Brain pericyte (primary cell): Measurements from ENCODE around the gene MYO15B.

ENCODE experiments used
- DNase-seq: peaks from one replicate; pipeline ENCODE4 v3.0.0-alpha.2; 2012; ENCODE audit warnings: low read depth, low spot score

The MYO15B gene

GRCh38 chr17:75639327-75639726 is 51.7 kb downstream of the MYO15B start:
- no peak for DNase-seq

GRCh38 chr17:75639771-75640555 is 52.4 kb downstream of the MYO15B start:
- DNase-seq, result no peak

GRCh38 chr17:75640556-75641119 is 53.0 kb downstream of the MYO15B start:
- DNase-seq, result no peak

- DNase-seq, result no peak
Measured at GRCh38 chr17:75641343-75641742, 53.7 kb downstream of the MYO15B start.

GRCh38 chr17:75642182-75642783 is 54.7 kb downstream of the MYO15B start:
- DNase-seq, result no peak

GRCh38 chr17:75642784-75643642 is 55.4 kb downstream of the MYO15B start:
- DNase-seq, result no peak

GRCh38 chr17:75643643-75644017 is 56.0 kb downstream of the MYO15B start:
- no peak for DNase-seq

- DNase-seq, result no peak
Measured at GRCh38 chr17:75645501-75645888, 57.9 kb downstream of the MYO15B start.

- DNase-seq, result no peak
Measured at GRCh38 chr17:75645889-75646637, 58.5 kb downstream of the MYO15B start.

GRCh38 chr17:75646638-75646992 is 59.0 kb downstream of the MYO15B start:
- no peak for DNase-seq

GRCh38 chr17:75647061-75647460 is 59.5 kb downstream of the MYO15B start:
- DNase-seq, result no peak

- DNase-seq, result no peak
Measured at GRCh38 chr17:75647921-75648320, 60.3 kb downstream of the MYO15B start.

- DNase-seq, result no peak
Measured at GRCh38 chr17:75649687-75650086, 62.1 kb downstream of the MYO15B start.

GRCh38 chr17:75650874-75651273 is 63.3 kb downstream of the MYO15B start:
- no peak for DNase-seq

GRCh38 chr17:75652341-75652740 is 64.7 kb downstream of the MYO15B start:
- DNase-seq, result no peak

- no peak for DNase-seq
Measured at GRCh38 chr17:75652934-75653549, 65.4 kb downstream of the MYO15B start.

- DNase-seq, result no peak
Measured at GRCh38 chr17:75654176-75654575, 66.6 kb downstream of the MYO15B start.

GRCh38 chr17:75658237-75658636 is 70.6 kb downstream of the MYO15B start:
- no peak for DNase-seq

GRCh38 chr17:75661531-75661930 is 73.9 kb downstream of the MYO15B start:
- DNase-seq, result no peak

GRCh38 chr17:75662511-75662910 is 74.9 kb downstream of the MYO15B start:
- no peak for DNase-seq

GRCh38 chr17:75664099-75664549 is 76.5 kb downstream of the MYO15B start:
- DNase-seq, result no peak
